Upper lobe of left lung (tissue), 4 donors: Measurements from ENCODE around the gene C2orf76.

ENCODE experiments used
- CTCF ChIP-seq, 6 experiments: fragments of 450-650 bp in 4 of 6; fragments of 200-600 bp in 2 of 6; sonication (generic) in 2 of 6; IDR thresholded peaks; one replicate each; pipeline ENCODE4 v1.5.1; 2016 to 2019; ENCODE audit warnings: antibody characterized with exemption in 6 of 6
- POLR2A ChIP-seq, 4 donors: fragments of 450-650 bp; IDR thresholded peaks; one replicate each; pipeline ENCODE4 v1.5.1; 2016 to 2017; ENCODE audit warnings: antibody characterized with exemption in 4 of 4, mild to moderate bottlenecking in 2 of 4

GRCh38 chr2:119366161-119366648, 429 bp downstream of the C2orf76 start:
- TF ChIP-seq CTCF (IDR thresholded peaks at IDR 0.05): no peak
- no peak for TF ChIP-seq POLR2A (IDR thresholded peaks at IDR 0.05)
